ENCODE data around the gene C16orf78. TPM values are rescaled to one million over a fixed set of nuclear protein-coding genes. Genes with fewer than 3 reads are reported as not detected.

C16orf78 gene
- not detected in 2 replicates for total RNA-seq (2022)
- Bru-seq, nascent RNA = not detected
- BruChase-seq, experiment 1, labeled RNA remaining after a 6-hour chase = not detected
- not detected for BruChase-seq, experiment 2, labeled RNA remaining after a 2-hour chase
- long read RNA-seq = 0 reads

DNA sequence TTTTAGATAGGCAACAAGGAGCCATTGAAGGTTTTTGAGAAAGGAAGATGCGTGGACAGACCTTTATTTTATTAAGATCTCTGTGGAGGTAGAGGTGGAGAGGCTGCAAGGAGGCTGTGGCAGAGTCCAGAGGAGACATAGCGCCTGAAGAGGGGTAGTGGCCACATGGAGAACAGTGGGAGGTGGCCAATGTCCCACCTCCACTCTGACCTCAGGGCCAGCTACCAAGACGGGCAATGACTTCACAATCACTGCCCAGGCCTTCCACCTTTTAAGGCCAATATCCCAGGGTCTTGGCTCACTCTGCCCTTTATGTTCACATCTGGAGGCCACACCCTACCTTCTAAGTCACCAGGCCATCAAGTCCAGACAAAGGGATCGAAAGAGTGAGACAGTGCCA is at the start of gene C16orf78:
Gene C16orf78, plus strand, starts transcription at position 301 of the 400 bp plus-strand sequence. CDS start 136 bp downstream, outside the sequence.
- intact Hi-C loops (cut with micrococcal nuclease; ENCODE audit: unreplicated experiment) = no loop called here
- no peak for TF ChIP-seq CTCF (IDR thresholded peaks at IDR 0.05; ENCODE audit: unreplicated experiment)
- no peaks in the 10 kb centered on the region for H3K9me3 Mint-ChIP-seq (ENCODE audit: low read depth, unreplicated experiment)
- CTCF ChIA-PET = no interaction called here
- no peak for DNase-seq
- H3K36me3 Mint-ChIP-seq (ENCODE audit: insufficient read depth, unreplicated experiment) = no peaks in the 10 kb centered on the region
- BruUV-seq (replicated peaks) = no TSS peak
- H3K4me3 Mint-ChIP-seq (ENCODE audit: low read depth, unreplicated experiment) = no peak within 1 kb of the TSS
- peaks cover 45% of the 10 kb centered on the region for H3K27me3 Mint-ChIP-seq (ENCODE audit: unreplicated experiment)
- H3K27ac Mint-ChIP-seq (ENCODE audit: unreplicated experiment) = no peak within 1 kb of the TSS
- H3K4me1 Mint-ChIP-seq (ENCODE audit: low read depth, unreplicated experiment) = no peaks in the 10 kb centered on the region

DNA sequence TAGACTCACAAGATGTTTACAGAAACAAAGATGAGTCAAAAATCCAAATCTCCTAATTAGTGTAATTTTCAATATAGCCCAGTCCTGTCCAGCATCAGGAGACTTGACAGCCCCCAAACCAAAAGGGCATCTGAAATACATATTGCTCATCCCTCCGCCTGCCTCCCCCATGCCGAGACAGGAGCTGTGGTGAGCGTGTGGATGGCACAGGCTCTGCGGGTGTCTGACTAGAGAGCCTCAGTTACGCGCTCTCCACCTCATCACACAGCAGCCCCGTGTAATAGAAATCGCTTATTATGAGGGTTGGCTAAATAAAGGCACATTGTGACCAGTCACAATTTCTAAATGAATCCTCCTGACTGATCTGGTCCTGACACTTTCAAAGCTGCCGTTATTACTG is 48.9 kb upstream of the C16orf78 start:
- no peak for DNase-seq
- no peaks in the 10 kb centered on the region for H3K4me1 Mint-ChIP-seq (ENCODE audit: low read depth, unreplicated experiment)
- H3K36me3 Mint-ChIP-seq (ENCODE audit: insufficient read depth, unreplicated experiment) = no peaks in the 10 kb centered on the region
- H3K27ac Mint-ChIP-seq (ENCODE audit: unreplicated experiment) = no peak overlapping the region
- no peak overlapping the region for H3K4me3 Mint-ChIP-seq (ENCODE audit: low read depth, unreplicated experiment)
- BruUV-seq (replicated peaks) = no TSS peak
- H3K27me3 Mint-ChIP-seq (ENCODE audit: unreplicated experiment) = peaks cover 24% of the 10 kb centered on the region
- intact Hi-C loops (cut with micrococcal nuclease; ENCODE audit: unreplicated experiment) = no loop called here
- peaks cover 5% of the 10 kb centered on the region for H3K9me3 Mint-ChIP-seq (ENCODE audit: low read depth, unreplicated experiment)
- CTCF ChIA-PET = no interaction called here
- TF ChIP-seq CTCF (IDR thresholded peaks at IDR 0.05; ENCODE audit: unreplicated experiment) = no peak

- no peak overlapping the region for H3K27ac Mint-ChIP-seq (ENCODE audit: unreplicated experiment)
- H3K9me3 Mint-ChIP-seq (ENCODE audit: low read depth, unreplicated experiment) = no peaks in the 10 kb centered on the region
- H3K36me3 Mint-ChIP-seq (ENCODE audit: insufficient read depth, unreplicated experiment) = no peaks in the 10 kb centered on the region
- peaks cover 26% of the 10 kb centered on the region for H3K27me3 Mint-ChIP-seq (ENCODE audit: unreplicated experiment)
- intact Hi-C loops (cut with micrococcal nuclease; ENCODE audit: unreplicated experiment) = no loop called here
- no TSS peak for BruUV-seq (replicated peaks)
- H3K4me1 Mint-ChIP-seq (ENCODE audit: low read depth, unreplicated experiment) = no peaks in the 10 kb centered on the region
- DNase-seq = no peak
- TF ChIP-seq CTCF (IDR thresholded peaks at IDR 0.05; ENCODE audit: unreplicated experiment) = no peak
- CTCF ChIA-PET = no interaction called here
- no peak overlapping the region for H3K4me3 Mint-ChIP-seq (ENCODE audit: low read depth, unreplicated experiment)
Measured at GRCh38 chr16:49327466-49327865, 46.1 kb upstream of the C16orf78 start.

DNA sequence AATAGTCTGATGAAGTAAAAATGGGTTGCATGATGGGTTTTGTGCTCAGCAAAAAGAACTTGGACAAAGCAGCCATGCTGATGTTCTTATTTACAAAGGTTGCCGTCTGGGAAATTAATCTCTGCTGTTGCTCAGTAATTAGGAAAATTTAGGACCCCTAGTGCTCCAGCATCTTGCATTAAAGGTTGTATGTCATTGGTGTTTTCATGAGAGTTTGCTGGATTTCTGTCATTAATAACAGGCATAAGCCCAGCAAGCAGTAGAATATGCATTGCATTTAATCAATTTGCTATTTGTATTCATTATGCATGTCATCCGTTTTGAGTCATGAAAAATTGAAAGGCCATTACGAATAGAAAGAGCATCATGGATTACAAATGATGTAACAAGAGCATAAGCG is 45.3 kb upstream of the C16orf78 start:
- BruUV-seq (replicated peaks) = no TSS peak
- no peak for DNase-seq
- no peak overlapping the region for H3K27ac Mint-ChIP-seq (ENCODE audit: unreplicated experiment)
- no peak for TF ChIP-seq CTCF (IDR thresholded peaks at IDR 0.05; ENCODE audit: unreplicated experiment)
- H3K4me3 Mint-ChIP-seq (ENCODE audit: low read depth, unreplicated experiment) = no peak overlapping the region
- H3K36me3 Mint-ChIP-seq (ENCODE audit: insufficient read depth, unreplicated experiment) = no peaks in the 10 kb centered on the region
- no peaks in the 10 kb centered on the region for H3K4me1 Mint-ChIP-seq (ENCODE audit: low read depth, unreplicated experiment)
- H3K9me3 Mint-ChIP-seq (ENCODE audit: low read depth, unreplicated experiment) = no peaks in the 10 kb centered on the region
- CTCF ChIA-PET = no interaction called here
- intact Hi-C loops (cut with micrococcal nuclease; ENCODE audit: unreplicated experiment) = no loop called here
- H3K27me3 Mint-ChIP-seq (ENCODE audit: unreplicated experiment) = peaks cover 35% of the 10 kb centered on the region
